GM23248 (cell line): Measurements from ENCODE around the gene KNDC1. TPM values are rescaled to one million over a fixed set of nuclear protein-coding genes. Genes with fewer than 3 reads are reported as not detected.

ENCODE experiments used
- DNase-seq: peaks from one replicate; pipeline ENCODE4 v3.0.0-alpha.2; 2015
- H2AFZ ChIP-seq: fragments of 200-600 bp; sonication (generic); 2 replicates; pipeline ENCODE4 v1.6.1; 2016; ENCODE audit warnings: antibody characterized with exemption
- H3F3A ChIP-seq: fragments of 200-600 bp; sonication (generic); 2 replicates; pipeline ENCODE4 v1.6.1; 2016; ENCODE audit warnings: mild to moderate bottlenecking, antibody characterized with exemption, mixed run types; ENCODE audit not compliant: insufficient read depth
- H3K27ac ChIP-seq: fragments of 200-600 bp; sonication (generic); 2 replicates; pipeline ENCODE4 v1.5.1; 2016; ENCODE audit warnings: mild to moderate bottlenecking
- H3K27me3 ChIP-seq: fragments of 200-600 bp; sonication (generic); replicated peaks from 2 replicates; pipeline ENCODE4 v1.6.1; 2016; ENCODE audit warnings: mild to moderate bottlenecking; ENCODE audit not compliant: insufficient read depth
- H3K36me3 ChIP-seq: fragments of 200-600 bp; sonication (generic); 2 replicates; pipeline ENCODE4 v1.6.1; 2016; ENCODE audit warnings: low read depth, mild to moderate bottlenecking
- H3K4me1 ChIP-seq: fragments of 200-600 bp; sonication (generic); 2 replicates; pipeline ENCODE4 v1.6.1; 2016; ENCODE audit warnings: mild to moderate bottlenecking; ENCODE audit not compliant: insufficient read depth
- H3K4me2 ChIP-seq: fragments of 200-600 bp; sonication (generic); one replicate; pipeline ENCODE4 v1.6.1; 2016; ENCODE audit warnings: mild to moderate bottlenecking; ENCODE audit not compliant: unreplicated experiment
- H3K4me3 ChIP-seq: fragments of 200-600 bp; sonication (generic); 2 replicates; pipeline ENCODE4 v1.5.1; 2016; ENCODE audit warnings: mild to moderate bottlenecking
- H3K79me2 ChIP-seq: fragments of 200-600 bp; sonication (generic); 2 replicates; pipeline ENCODE4 v1.6.1; 2016; ENCODE audit warnings: mild to moderate bottlenecking; ENCODE audit not compliant: insufficient read depth
- H3K9ac ChIP-seq: fragments of 200-600 bp; sonication (generic); 2 replicates; pipeline ENCODE4 v1.6.1; 2016; ENCODE audit warnings: mild to moderate bottlenecking
- H3K9me2 ChIP-seq: fragments of 200-600 bp; sonication (generic); 2 replicates; pipeline ENCODE4 v1.6.1; 2016; ENCODE audit warnings: mixed run types, mild to moderate bottlenecking, moderate library complexity; ENCODE audit not compliant: insufficient read depth
- H3K9me3 ChIP-seq: fragments of 200-600 bp; sonication (generic); one replicate; pipeline ENCODE4 v1.6.1; 2017; ENCODE audit warnings: low read depth
- H4K20me1 ChIP-seq: fragments of 200-600 bp; sonication (generic); 2 replicates; pipeline ENCODE4 v1.6.0; 2016; ENCODE audit not compliant: insufficient read depth
- EZH2 ChIP-seq: fragments of 200-600 bp; sonication (generic); IDR thresholded peaks from 2 replicates; pipeline ENCODE4 v1.6.1; 2018; ENCODE audit warnings: antibody characterized with exemption, mild to moderate bottlenecking; ENCODE audit not compliant: insufficient read depth, poor library complexity, severe bottlenecking
- EZH2phosphoT487 ChIP-seq: fragments of 200-600 bp; sonication (generic); IDR thresholded peaks from 2 replicates; pipeline ENCODE4 v1.6.1; 2018; ENCODE audit warnings: antibody characterized with exemption, moderate library complexity, mild to moderate bottlenecking, low read depth; ENCODE audit not compliant: insufficient read depth
- WGBS, 2 experiments: methylation state at CpG; one replicate each; pipeline ENCODE4 v1.1.6; 2015 to 2017; ENCODE audit warnings: low lambda C conversion rate in 2 of 2, low coverage in 1 of 2; ENCODE audit errors: missing lambda C conversion rate in 2 of 2; 5-methylcytosine and 5-hydroxymethylcytosine counted together
- in situ Hi-C: fragments of 300-500 bp; cut with MboI; formaldehyde crosslinking; loops from 2 replicates; pipeline ENCODE4 v1.15.0; 2020
- polyA plus RNA-seq: library from polyadenylated mRNA; unstranded; fragments of >200 nt; fragmentation: Nextera tagmentation; extraction: Ambion mirVana; gene quantifications from 2 replicates; pipeline ENCODE4 v1.2.1, GENCODE V29; 2016
- total RNA-seq: library from RNA; depleted of rRNA; stranded (reverse); fragments of >200 nt; shearing (Covaris generic); gene quantifications from 2 replicates; pipeline ENCODE4 v1.2.3, GENCODE V29; 2014

KNDC1 gene
- total and polyA plus RNA-seq, 2 experiments from 2014 or later: 0.44 to 0.54 TPM

DNA sequence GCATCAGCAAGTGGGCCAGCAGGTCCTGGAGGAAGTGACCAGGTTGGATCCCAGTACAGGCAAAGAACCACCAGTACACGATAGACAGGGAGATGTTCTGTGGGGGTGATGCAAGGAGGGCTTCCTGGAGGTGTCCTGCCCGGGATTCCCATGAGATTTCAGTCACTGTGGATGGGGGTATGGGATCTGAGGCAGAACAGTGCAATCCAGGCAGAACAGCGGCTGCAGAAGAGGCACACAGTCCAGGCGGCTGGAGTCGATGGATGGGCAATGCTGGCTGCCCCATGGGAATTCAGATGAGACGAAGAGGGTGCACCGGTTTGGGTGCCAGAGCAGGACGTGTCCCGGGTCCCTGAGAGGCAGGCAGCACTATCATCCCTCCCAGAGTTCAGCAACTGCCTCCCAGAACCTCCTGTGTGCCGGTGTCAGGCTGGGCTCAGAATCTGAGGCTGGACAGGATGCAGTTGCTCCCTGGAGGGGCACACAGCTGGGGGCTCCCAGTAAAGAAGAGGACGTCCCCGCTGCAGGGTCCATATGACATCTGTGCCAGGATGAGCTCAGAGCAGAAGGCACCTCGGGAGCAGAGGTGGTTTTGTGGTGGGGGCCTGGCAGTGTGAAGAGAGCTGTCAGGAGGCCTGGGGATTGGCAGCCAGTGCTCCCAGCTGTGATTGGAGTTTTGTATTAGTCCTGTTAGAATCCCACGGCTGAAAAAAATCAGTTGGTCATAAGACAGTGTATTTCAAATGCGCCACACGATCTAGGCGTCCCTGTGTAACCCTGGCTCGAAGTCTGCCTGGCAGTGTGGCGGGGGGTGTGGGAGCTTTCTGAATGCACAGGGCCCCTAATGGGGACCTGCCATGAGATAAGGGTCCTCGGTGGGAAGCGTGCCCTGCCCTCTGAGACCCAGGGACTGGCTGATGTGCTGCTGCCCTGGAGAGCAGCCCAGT, 3.2 kb downstream of the KNDC1 start:
- in situ Hi-C loops: no loop called here
- no peaks in the 10 kb centered on the region for H3K9me2 ChIP-seq
- no peaks in the 10 kb centered on the region for H3K9me3 ChIP-seq
- no peak overlapping the region for H3K9ac ChIP-seq
- no peak overlapping the region for H2AFZ ChIP-seq
- H3K4me1 ChIP-seq: no peaks in the 10 kb centered on the region
- no peak overlapping the region for H3K4me2 ChIP-seq
- no peaks in the 10 kb centered on the region for H3K79me2 ChIP-seq
- WGBS, 2 experiments: 63 to 66% methylated on average over 21 of the region's 21 CpGs
- H3K27me3 ChIP-seq: peaks cover 4% of the 10 kb centered on the region; the same call in 1 of the 2 replicates
- no peak overlapping the region for H3K4me3 ChIP-seq
- H4K20me1 ChIP-seq: no peaks in the 10 kb centered on the region
- no peaks in the 10 kb centered on the region for H3K36me3 ChIP-seq
- no peak overlapping the region for H3K27ac ChIP-seq
- TF ChIP-seq EZH2 (no peak), EZH2phosphoT487 (no peak)
- no peak for DNase-seq
- no peaks in the 10 kb centered on the region for H3F3A ChIP-seq

DNA sequence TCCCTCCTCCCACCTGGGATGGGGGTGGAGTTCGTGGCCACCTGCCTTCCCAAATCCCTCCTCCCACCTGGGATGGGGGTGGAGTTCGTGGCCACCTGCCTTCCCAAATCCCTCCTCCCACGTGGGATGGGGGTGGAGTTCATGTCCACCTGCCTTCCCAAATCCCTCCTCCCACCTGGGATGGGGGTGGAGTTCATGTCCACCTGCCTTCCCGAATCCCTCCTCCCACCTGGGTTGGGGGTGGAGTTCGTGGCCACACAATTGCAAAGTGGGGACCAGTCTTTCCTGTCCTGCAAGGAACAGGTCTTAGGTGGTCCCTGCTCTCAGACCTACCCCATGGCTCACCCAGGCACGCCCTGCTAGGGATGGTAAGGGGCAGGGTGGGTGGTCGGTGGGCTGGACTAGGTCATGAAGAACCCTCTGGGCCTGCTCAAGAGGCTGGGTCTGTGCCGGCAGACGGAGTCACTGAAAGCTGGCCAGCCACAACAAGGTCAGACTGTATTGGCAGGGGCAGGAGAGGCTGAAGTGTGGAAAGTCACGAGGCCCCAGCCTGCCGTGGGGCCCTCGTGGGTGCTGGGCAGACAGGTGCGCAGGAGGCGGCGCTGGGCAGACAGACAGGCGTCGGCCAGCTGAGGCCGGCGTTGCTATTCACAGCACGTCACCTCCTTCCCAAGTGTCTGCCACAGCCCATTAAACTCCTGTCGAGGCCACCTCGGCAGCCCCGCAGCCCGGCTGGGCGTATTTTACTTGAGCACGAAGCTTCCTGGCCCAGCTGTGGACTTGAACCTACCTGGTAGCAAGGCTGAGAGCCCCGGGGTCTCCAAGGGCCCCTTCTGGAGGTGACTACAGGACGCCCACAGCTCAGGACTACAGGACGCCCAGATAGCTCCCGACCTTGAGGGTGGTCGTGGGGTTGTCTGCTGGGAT, 4.1 kb downstream of the KNDC1 start:
- no peaks in the 10 kb centered on the region for H4K20me1 ChIP-seq
- in situ Hi-C loops: no loop called here
- H2AFZ ChIP-seq: no peak overlapping the region
- TF ChIP-seq EZH2 (no peak), EZH2phosphoT487 (no peak)
- 66 to 70% methylated on average over 19 to 30 of the region's 31 CpGs for WGBS, 2 experiments
- DNase-seq: no peak
- H3K9me3 ChIP-seq: no peaks in the 10 kb centered on the region
- H3K4me3 ChIP-seq: no peak overlapping the region
- no peaks in the 10 kb centered on the region for H3K79me2 ChIP-seq
- no peak overlapping the region for H3K4me2 ChIP-seq
- H3K9ac ChIP-seq: no peak overlapping the region
- H3K27me3 ChIP-seq: peaks cover 4% of the 10 kb centered on the region; the same call in 1 of the 2 replicates
- H3K36me3 ChIP-seq: no peaks in the 10 kb centered on the region
- H3K9me2 ChIP-seq: no peaks in the 10 kb centered on the region
- H3F3A ChIP-seq: no peaks in the 10 kb centered on the region
- no peak overlapping the region for H3K27ac ChIP-seq
- H3K4me1 ChIP-seq: no peaks in the 10 kb centered on the region

DNA sequence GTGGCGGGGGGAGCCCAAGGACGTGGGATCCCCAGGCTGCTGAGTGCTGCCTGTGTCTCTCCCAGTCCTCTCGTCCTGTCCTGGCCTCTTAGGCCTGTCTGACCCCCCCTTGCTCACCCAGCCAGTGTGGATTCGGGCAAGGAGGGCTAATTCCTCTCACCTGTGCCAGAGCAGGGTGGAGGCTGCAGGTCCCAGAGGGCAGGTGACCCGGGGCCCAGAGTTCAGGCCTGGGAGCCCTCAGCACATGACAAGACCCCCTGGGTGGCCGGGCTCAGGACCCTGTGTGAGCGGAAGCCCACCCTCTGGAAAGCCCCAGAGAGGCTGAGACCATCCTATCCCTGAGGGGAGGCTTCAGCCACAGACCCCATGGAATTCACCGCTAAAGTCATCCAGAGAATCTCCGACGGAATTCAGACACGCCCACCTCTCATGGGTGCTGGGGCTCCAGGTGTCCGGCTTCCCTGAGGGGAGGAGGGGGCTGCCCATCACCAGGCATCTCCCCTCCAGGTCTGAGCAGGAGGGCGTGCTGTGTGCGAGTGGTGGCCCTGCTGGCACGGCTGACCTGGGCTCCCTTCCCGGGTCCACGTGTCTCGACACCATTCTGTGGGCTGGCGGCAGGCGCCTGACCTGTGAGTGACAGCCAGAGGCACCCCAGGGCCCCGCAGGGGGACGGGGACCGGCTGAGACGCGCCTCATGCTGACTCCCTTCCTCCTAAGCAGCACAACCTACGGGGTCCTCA, 5.0 kb downstream of the KNDC1 start:
- Histone ChIP-seq H3F3A (no peaks in the 10 kb centered on the region), H3K36me3 (no peaks in the 10 kb centered on the region), H3K79me2 (no peaks in the 10 kb centered on the region), H3K27ac (no peak overlapping the region), H3K9me2 (no peaks in the 10 kb centered on the region), H2AFZ (no peak overlapping the region), H4K20me1 (no peaks in the 10 kb centered on the region), H3K4me3 (no peak overlapping the region), H3K9ac (no peak overlapping the region), H3K4me2 (no peak overlapping the region), H3K4me1 (no peaks in the 10 kb centered on the region), H3K27me3 (peaks cover 4% of the 10 kb centered on the region; the same call in 1 of the 2 replicates), H3K9me3 (no peaks in the 10 kb centered on the region)
- in situ Hi-C loops: no loop called here
- TF ChIP-seq EZH2phosphoT487 (no peak), EZH2 (no peak)
- DNase-seq: no peak
- WGBS, 2 experiments: 64 to 67% methylated on average over 19 to 22 of the region's 26 CpGs
